ENCODE results near the gene UCKL1.
"Not testable (repeated sequence)": the region's sequence is repeated elsewhere in the genome, so short reads cannot be mapped to it uniquely, and the experiment has no call there.

The UCKL1 gene

GRCh38 chr20:63917811-63918210 is 38.4 kb downstream of the UCKL1 start:
- no peak for DNase-seq

DNA sequence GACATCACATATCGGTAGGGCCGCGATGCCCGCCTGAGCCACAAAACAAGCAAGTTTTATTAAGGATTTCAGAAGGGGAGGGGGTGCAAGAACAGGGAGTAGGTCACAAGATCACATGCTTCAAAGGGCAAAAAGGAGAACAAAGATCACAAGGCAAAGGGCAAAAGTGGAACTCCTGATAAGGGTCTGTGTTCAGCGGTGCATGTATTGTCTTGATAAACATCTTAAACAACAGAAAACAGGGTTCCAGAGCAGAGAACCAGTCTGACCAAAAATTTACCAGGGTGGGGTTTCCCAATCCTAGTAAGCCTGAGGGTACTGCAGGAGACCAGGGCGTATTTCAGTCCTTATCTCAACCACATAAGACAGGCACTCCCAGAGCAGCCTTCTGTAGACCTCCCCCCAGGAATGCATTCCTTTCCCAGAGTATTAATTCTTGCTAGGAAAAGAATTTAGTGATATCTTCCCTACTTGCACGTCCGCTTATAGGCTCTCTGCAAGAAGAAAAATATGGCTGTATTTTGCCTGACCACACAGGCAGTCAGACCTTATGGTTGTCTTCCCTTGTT is 39.8 kb downstream of the UCKL1 start:
- not testable (repeated sequence) for DNase-seq

GRCh38 chr20:63915471-63915870 is 40.7 kb downstream of the UCKL1 start:
- peak; percentile 14 to 68 for DNase-seq

- DNase-seq = no peak
Measured at GRCh38 chr20:63913768-63914167, 42.4 kb downstream of the UCKL1 start.

DNA sequence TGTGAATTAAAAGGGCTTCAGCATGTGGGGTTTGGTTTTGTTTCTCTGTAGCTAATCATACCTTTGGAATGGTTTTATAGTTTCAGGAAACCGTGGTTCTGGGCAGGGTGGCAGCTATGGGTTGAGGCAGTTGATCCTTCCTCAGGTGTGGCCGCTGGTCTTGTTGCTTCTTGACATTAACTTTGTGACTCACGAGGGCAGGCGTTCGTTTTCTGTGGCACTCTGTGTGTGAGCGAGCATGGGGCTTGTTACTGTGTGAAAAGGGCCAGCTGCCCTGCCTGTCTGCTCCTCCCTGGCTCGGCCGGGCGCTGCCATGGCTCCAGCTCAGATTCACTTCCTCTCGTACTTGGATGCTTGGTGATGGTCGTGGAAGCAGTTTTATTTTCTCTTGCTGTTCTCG is 45.0 kb downstream of the UCKL1 start:
- DNase-seq = peak in 1 of 2 donors; percentile 48

DNA sequence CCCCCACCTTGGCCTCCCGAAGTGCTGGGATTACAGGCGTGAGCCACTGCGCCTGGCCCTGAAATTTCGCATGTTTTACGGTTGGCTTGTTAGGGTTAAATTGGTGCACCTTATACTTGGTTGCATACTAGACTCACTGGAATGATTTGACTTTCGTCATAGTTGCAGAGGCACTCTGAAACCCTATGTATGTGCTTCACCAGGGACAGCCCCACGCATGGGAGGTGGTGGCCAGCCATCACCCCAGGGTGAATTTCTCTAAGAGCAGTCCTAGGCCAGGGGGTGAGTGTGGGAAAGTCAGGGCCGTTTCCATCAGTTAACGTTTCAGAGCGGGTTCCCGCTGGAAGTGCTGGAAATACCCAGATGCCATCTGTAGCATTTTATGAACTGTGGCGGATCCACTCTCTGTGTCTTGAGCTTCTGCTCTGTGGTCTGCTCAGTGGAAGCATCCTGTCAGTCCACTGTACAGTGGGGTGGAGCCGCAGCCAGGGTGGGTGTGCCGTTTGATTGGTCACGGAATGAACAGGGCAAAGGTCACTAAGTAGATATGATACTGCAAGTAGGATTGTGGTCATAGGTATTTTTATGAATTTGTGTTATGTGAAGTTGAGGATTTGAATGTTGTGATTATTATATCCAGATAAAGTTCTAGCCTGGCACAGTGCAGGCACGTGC is 48.1 kb downstream of the UCKL1 start:
- no peak for DNase-seq

DNA sequence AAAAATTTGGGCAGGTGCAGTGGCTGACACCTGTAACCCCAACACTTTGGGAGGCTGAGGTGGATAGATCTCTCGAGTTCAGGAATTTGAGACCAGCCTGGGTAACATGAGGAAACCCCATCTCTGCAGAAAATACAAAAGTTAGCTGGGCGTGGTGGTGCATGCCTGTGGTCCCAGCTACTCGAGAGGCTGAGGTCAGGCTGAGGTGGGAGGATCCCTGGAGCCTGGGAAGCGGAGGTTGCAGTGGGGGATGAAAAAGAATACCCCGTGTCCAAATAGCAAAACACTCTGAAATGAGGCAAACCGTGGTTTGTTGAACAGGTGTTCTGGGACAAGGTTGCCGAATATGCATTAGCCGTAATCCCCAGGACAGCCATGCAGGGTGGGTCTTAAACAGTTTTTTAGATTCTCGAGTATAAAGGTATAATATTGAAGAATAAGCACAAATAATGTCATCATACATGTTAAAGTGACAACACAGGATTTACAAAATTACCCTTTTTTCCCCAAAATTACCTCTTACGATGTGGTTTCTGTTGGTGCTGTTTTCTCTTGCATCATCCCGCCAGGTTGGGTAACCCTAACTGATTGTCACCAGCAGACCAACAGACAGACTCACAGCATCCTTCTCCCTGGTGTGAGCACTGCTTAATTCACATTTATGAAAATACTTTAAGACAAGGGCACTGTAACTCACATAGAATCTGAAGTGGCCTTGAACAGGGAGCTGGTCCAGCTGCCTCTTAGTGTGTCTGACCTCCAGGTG is 52.2 kb downstream of the UCKL1 start:
- no peak for DNase-seq

GRCh38 chr20:63900413-63900812 is 55.8 kb downstream of the UCKL1 start:
- no peak for DNase-seq

DNA sequence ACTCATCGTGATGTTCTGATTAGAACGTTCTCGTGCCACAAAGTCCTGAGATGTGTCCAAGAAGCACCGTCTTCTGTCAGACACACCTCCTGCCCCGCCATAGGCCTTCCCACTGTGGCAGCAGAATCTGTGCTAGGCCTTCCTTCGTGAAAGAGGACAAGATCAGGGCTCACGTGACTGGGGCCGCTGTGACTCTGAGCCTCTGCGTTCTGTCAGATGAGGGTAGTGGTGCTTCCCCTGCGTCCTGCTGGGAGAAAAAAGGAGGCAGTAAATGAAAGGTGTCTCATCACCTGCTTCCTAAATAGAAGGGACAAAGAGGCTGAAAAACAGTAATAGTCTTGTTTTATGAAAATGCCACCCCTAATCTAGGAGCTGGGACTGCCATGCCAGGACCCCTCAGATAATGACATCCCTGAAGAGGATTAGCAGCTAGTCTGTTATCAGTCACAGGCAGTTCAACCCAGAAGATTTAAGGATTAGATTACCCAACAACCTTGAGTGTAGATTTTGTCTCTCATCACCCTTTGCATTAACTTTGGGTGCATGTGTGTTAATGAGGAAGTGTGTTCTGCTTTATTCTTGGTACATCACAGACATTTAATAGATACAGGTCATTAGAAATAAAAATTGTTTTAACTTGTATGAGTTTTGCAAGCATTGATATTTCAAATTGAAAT is 57.2 kb downstream of the UCKL1 start:
- no peak for DNase-seq

- DNase-seq = no peak
Measured at GRCh38 chr20:63897978-63898561, 58.1 kb downstream of the UCKL1 start.

- DNase-seq = no peak
Measured at GRCh38 chr20:63896264-63897105, 59.7 kb downstream of the UCKL1 start.

GRCh38 chr20:63895952-63896263 is 60.3 kb downstream of the UCKL1 start:
- no peak for DNase-seq

GRCh38 chr20:63895202-63895951 is 60.8 kb downstream of the UCKL1 start:
- no peak for DNase-seq

DNA sequence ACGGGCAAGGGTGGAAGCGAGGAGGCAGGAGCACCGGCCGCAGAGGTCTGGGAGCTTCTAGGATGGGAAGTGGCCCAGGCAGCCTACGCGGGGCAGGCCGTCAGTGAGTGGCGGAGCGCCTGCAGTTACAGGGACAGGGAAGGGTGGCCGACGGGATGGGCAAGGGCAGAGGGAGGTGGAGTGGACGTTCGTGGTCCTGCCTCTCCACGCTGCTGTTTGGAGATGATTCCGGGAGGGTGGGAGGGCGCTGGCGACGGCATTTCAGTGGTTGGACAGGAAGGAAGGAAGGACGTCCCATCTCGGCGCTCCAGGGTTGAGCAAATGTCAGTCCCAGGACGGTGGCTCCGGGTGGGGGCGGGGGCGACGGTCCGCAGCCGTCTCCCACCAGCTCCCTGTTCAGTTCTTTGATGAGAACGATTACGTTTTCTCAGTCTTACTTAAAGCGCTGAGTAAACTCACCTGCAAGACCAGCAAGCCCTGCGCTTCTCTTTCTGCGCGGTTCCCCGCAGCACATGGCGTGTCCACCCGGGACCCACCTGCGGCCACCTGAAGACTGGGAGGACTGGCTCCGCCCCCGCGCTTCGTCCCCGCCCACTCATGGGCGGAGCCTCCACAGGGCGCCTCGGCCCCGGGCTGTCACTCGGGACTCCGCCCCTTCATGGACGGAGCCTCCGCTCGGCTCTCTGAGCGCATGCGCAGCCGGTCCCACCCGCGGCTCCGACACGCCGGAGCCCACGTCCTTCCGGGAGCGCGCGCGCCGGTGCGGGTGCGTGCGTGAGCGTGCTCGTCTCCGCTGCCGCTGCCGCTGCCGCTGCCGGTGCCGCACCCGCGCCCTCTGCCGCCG is 61.6 kb downstream of the UCKL1 start, which contains the start of gene DNAJC5:
TSS of gene DNAJC5 (plus strand) at position 769 of the 844 bp plus-strand sequence. CDS start 33,220 bp downstream, outside the sequence.
- peak; percentile 90 to 91 for DNase-seq

DNA sequence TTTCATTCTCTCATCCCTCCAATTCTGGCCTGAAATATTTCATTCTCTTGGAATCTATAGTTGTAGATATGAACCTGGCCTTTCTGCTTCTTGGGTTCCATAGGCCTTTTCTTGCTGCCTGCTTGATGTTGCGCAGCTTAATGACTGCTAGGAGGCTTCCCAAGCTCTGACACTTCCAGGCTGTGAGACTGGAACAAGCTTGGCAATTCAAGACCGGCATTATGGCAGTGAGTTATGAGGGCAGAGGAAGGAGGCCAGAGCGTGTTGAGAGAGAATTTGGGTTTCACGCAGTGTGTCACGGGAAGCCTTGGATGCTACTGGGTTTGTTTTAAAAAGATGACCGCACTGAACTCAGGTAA is 62.2 kb downstream of the UCKL1 start:
- no peak for DNase-seq

DNA sequence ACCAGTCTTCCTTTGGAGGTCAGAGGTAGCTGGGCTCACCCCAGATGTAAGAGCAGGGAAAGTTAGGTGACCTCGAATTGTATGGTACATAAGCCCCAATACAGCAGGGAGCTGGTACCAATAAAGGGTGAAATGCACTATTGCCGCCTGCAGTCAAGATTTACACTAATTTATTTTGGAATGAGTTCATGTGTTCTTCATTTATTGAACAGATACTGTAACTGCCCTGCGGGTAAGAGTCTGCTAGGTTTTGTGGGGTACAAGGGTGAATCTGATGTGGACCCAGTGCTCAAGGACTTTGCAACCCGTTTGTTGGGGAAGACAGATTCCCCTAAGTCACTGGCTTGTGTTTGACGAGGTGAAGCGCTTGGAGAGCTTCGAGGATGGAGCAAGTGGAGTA is 63.8 kb downstream of the UCKL1 start:
- DNase-seq = no peak

GRCh38 chr20:63891061-63892002 is 64.9 kb downstream of the UCKL1 start:
- DNase-seq = no peak

- DNase-seq = no peak
Measured at GRCh38 chr20:63890616-63891015, 65.6 kb downstream of the UCKL1 start.

- DNase-seq = no peak
Measured at GRCh38 chr20:63890201-63890576, 66.0 kb downstream of the UCKL1 start.

Measured in hippocampal formation (tissue), 2 donors.